UCSD-AML1 (cell line): ENCODE results near the gene PM20D1.
"Not testable (repeated sequence)": the region's sequence is repeated elsewhere in the genome, so short reads cannot be mapped to it uniquely, and the experiment has no call there.

Source experiments
- DNase-seq: peaks from one replicate; lab custom pipeline; 2025; ENCODE audit not compliant: unreplicated experiment; lab: John Stamatoyannopoulos, UW

Gene PM20D1

GRCh38 chr1:205849619-205850355, at the start of gene PM20D1:
TSS of gene PM20D1 (minus strand) at chr1:205850132. CDS start at chr1:205850072, 60 bp downstream.
- DNase-seq: no peak

GRCh38 chr1:205896351-205896750, 46.4 kb upstream of the PM20D1 start:
- no peak for DNase-seq

- not testable (repeated sequence) for DNase-seq
Observed at GRCh38 chr1:205894119-205894518, 44.2 kb upstream of the PM20D1 start.

- DNase-seq: not testable (repeated sequence)
Observed at GRCh38 chr1:205892175-205892574, 42.2 kb upstream of the PM20D1 start.

- DNase-seq: not testable (repeated sequence)
Observed at GRCh38 chr1:205891481-205891880, 41.5 kb upstream of the PM20D1 start.

GRCh38 chr1:205890631-205891030, 40.7 kb upstream of the PM20D1 start:
- not testable (repeated sequence) for DNase-seq

GRCh38 chr1:205889706-205890105, 39.8 kb upstream of the PM20D1 start:
- DNase-seq: not testable (repeated sequence)

- not testable (repeated sequence) for DNase-seq
Observed at GRCh38 chr1:205889006-205889405, 39.1 kb upstream of the PM20D1 start.

GRCh38 chr1:205883792-205884191, 33.9 kb upstream of the PM20D1 start:
- DNase-seq: no peak

- no peak for DNase-seq
Observed at GRCh38 chr1:205880923-205881322, 31.0 kb upstream of the PM20D1 start.

GRCh38 chr1:205879974-205880373, 30.0 kb upstream of the PM20D1 start:
- DNase-seq: no peak

- DNase-seq: no peak
Observed at GRCh38 chr1:205878026-205878425, 28.1 kb upstream of the PM20D1 start.

- DNase-seq: not testable (repeated sequence)
Observed at GRCh38 chr1:205873148-205873547, 23.2 kb upstream of the PM20D1 start.

- no peak for DNase-seq
Observed at GRCh38 chr1:205870236-205870635, 20.3 kb upstream of the PM20D1 start.

- DNase-seq: no peak
Observed at GRCh38 chr1:205861540-205861939, 11.6 kb upstream of the PM20D1 start.

- DNase-seq: no peak
Observed at GRCh38 chr1:205858141-205858961, 8.4 kb upstream of the PM20D1 start.

GRCh38 chr1:205857501-205857900, 7.6 kb upstream of the PM20D1 start:
- DNase-seq: not testable (repeated sequence)

GRCh38 chr1:205856433-205856832, 6.5 kb upstream of the PM20D1 start:
- DNase-seq: no peak

- no peak for DNase-seq
Observed at GRCh38 chr1:205852969-205853368, 3.0 kb upstream of the PM20D1 start.

GRCh38 chr1:205851993-205852392, 2.1 kb upstream of the PM20D1 start:
- DNase-seq: no peak

GRCh38 chr1:205843036-205843859, 6.7 kb downstream of the PM20D1 start:
- no peak for DNase-seq
